SK-N-SH (cell line): ENCODE data around the gene FRMD6. TPM values are rescaled to one million over a fixed set of nuclear protein-coding genes. Genes with fewer than 3 reads are reported as not detected.

Experiments used
- CTCF ChIA-PET: fragments of 300-600, 350-600 bp; formaldehyde crosslinking; extraction: SDS; loops from one replicate; lab custom pipeline; 2021; lab: Yijun Ruan, JAX
- POLR2A ChIA-PET: fragments of 350-600 bp; sonication (Branson Sonifier 250); formaldehyde crosslinking; extraction: SDS; loops from one replicate; lab custom pipeline; 2020; ENCODE audit warnings: antibody characterized with exemption, inconsistent platforms; lab: Yijun Ruan, JAX
- DNase-seq: peaks from one replicate; pipeline ENCODE4 v3.0.0; 2012
- H2AFZ ChIP-seq: fragments of 200-600 bp; sonication (generic); 2 replicates; pipeline ENCODE4 v1.8.1; 2016; ENCODE audit warnings: antibody characterized with exemption, mild to moderate bottlenecking, low read depth
- H3F3A ChIP-seq: fragments of 200-600 bp; sonication (generic); replicated peaks from 2 replicates; pipeline ENCODE3; 2016; ENCODE audit warnings: antibody characterized with exemption, mild to moderate bottlenecking; ENCODE audit not compliant: insufficient read depth
- H3K27ac ChIP-seq, 2 experiments: fragments of 200-500 bp in 1 of 2; fragments of 200-600 bp in 1 of 2; sonication (Bioruptor generic) in 1 of 2; sonication (generic), shearing (Covaris generic) in 1 of 2; 2 replicates each; pipeline versions ENCODE4 v1.5.1 to v1.6.1; 2014 to 2016; ENCODE audit warnings: low read depth in 2 of 2, inconsistent platforms in 1 of 2, low read length in 1 of 2, mild to moderate bottlenecking in 1 of 2, mixed read lengths in 1 of 2
- H3K27me3 ChIP-seq: fragments of 200-600 bp; sonication (generic), shearing (Covaris generic); 2 replicates; pipeline ENCODE4 v1.6.1; 2016; ENCODE audit warnings: mixed run types; ENCODE audit not compliant: insufficient read depth
- H3K36me3 ChIP-seq, 2 experiments: fragments of 200-500 bp in 1 of 2; fragments of 200-600 bp in 1 of 2; sonication (Bioruptor generic) in 1 of 2; sonication (generic) in 1 of 2; replicated peaks in 1 of 2; 2 replicates each; pipeline versions ENCODE3 to v1.5.1; 2014 to 2016; ENCODE audit warnings: low read length in 1 of 2, mild to moderate bottlenecking in 1 of 2; ENCODE audit not compliant: insufficient read depth in 2 of 2, control insufficient read depth in 1 of 2
- H3K4me1 ChIP-seq, 2 experiments: fragments of 200-500 bp in 1 of 2; fragments of 200-600 bp in 1 of 2; sonication (Bioruptor generic) in 1 of 2; sonication (generic), shearing (Covaris generic) in 1 of 2; 2 replicates each; pipeline versions ENCODE4 v1.5.1 to v1.6.1; 2014 to 2016; ENCODE audit warnings: low read depth in 1 of 2, low read length in 1 of 2, mixed run types in 1 of 2; ENCODE audit not compliant: insufficient read depth in 2 of 2, control insufficient read depth in 1 of 2
- H3K4me2 ChIP-seq: fragments of 200-600 bp; sonication (generic), shearing (Covaris generic); 2 replicates; pipeline ENCODE4 v1.6.1; 2017; ENCODE audit warnings: mixed run types
- H3K4me3 ChIP-seq, 2 experiments: fragments of 200-500 bp in 1 of 2; fragments of 200-600 bp in 1 of 2; sonication (Bioruptor generic) in 1 of 2; sonication (generic), shearing (Covaris generic) in 1 of 2; 2 replicates each; pipeline versions ENCODE4 v1.5.1 to v1.8.1; 2014 to 2016; ENCODE audit warnings: low read depth in 2 of 2, inconsistent platforms in 1 of 2, low read length in 1 of 2, mild to moderate bottlenecking in 1 of 2, mixed read lengths in 1 of 2, moderate library complexity in 1 of 2
- H3K79me2 ChIP-seq: fragments of 200-600 bp; sonication (generic); 2 replicates; pipeline ENCODE4 v1.8.1; 2017; ENCODE audit warnings: mild to moderate bottlenecking; ENCODE audit not compliant: insufficient read depth
- H3K9ac ChIP-seq: fragments of 200-600 bp; sonication (generic); 2 replicates; pipeline ENCODE4 v1.6.1; 2017; ENCODE audit warnings: mixed run types
- H3K9me2 ChIP-seq: fragments of 200-600 bp; sonication (generic); 2 replicates; pipeline ENCODE4 v1.6.1; 2017; ENCODE audit warnings: mixed run types
- H3K9me3 ChIP-seq: fragments of 200-600 bp; sonication (generic); 2 replicates; pipeline ENCODE4 v1.6.1; 2017; ENCODE audit warnings: mixed run types, mild to moderate bottlenecking, moderate library complexity
- H4K20me1 ChIP-seq: fragments of 200-600 bp; sonication (generic); 2 replicates; pipeline ENCODE4 v1.6.1; 2017; ENCODE audit warnings: mild to moderate bottlenecking, mixed run types; ENCODE audit not compliant: insufficient read depth
- CHD2 ChIP-seq: fragments of 150-350 bp; IDR thresholded peaks from 2 replicates; pipeline ENCODE4 v1.6.1; 2018; ENCODE audit warnings: low read length; ENCODE audit not compliant: partially characterized antibody
- EP300 ChIP-seq, 2 experiments: IDR thresholded peaks; 2 replicates each; pipeline versions ENCODE4 v1.4.0 to v1.6.1; 2012; ENCODE audit warnings: borderline replicate concordance in 1 of 2, low read depth in 1 of 2, low read length in 1 of 2
- FOSL2 ChIP-seq: IDR thresholded peaks from 2 replicates; pipeline ENCODE4 v1.4.0; 2012; ENCODE audit warnings: low read depth, mild to moderate bottlenecking, moderate library complexity, borderline replicate concordance
- FOXJ3 ChIP-seq: sonication (generic); formaldehyde crosslinking; IDR thresholded peaks from 2 replicates; pipeline ENCODE4 v1.5.1; 2020; ENCODE audit warnings: mild to moderate bottlenecking, missing genetic modification reagents
- FOXM1 ChIP-seq: IDR thresholded peaks from 2 replicates; pipeline ENCODE4 v1.4.0; 2012; ENCODE audit warnings: low read depth, mild to moderate bottlenecking
- GATA2 ChIP-seq: sonication (generic); formaldehyde crosslinking; IDR thresholded peaks from 2 replicates; pipeline ENCODE4 v1.5.0; 2020; ENCODE audit warnings: mild to moderate bottlenecking, missing genetic modification reagents
- IRF3 ChIP-seq: fragments of 150-350 bp; IDR thresholded peaks from 2 replicates; pipeline ENCODE4 v1.6.1; 2016; ENCODE audit warnings: mild to moderate bottlenecking, low read depth, low read length
- NFIC ChIP-seq: IDR thresholded peaks from 2 replicates; pipeline ENCODE4 v1.4.0; 2012; ENCODE audit warnings: borderline replicate concordance
- POLR2AphosphoS5 ChIP-seq: IDR thresholded peaks from 2 replicates; pipeline ENCODE4 v1.6.1; 2012; ENCODE audit warnings: low read depth, low read length
- RXRA ChIP-seq: IDR thresholded peaks from 2 replicates; pipeline ENCODE4 v1.4.0; 2012; ENCODE audit warnings: low read depth, mild to moderate bottlenecking, borderline replicate concordance
- SIN3A ChIP-seq: IDR thresholded peaks from 2 replicates; pipeline ENCODE4 v1.6.1; 2012; ENCODE audit warnings: low read depth, mild to moderate bottlenecking, low read length, moderate library complexity, borderline replicate concordance
- TAF1 ChIP-seq: IDR thresholded peaks from 2 replicates; pipeline ENCODE4 v1.6.1; 2012; ENCODE audit warnings: low read depth, mild to moderate bottlenecking, low read length, moderate library complexity, borderline replicate concordance
- TCF12 ChIP-seq: IDR thresholded peaks from 2 replicates; pipeline ENCODE4 v1.4.0; 2012
- TEAD4 ChIP-seq: IDR thresholded peaks from 2 replicates; pipeline ENCODE4 v1.4.0; 2012; ENCODE audit warnings: mild to moderate bottlenecking, borderline replicate concordance; ENCODE audit not compliant: insufficient read depth
- YY1 ChIP-seq: IDR thresholded peaks from 2 replicates; pipeline ENCODE4 v1.4.0; 2012; ENCODE audit warnings: low read depth, mild to moderate bottlenecking
- ZBTB33 ChIP-seq: IDR thresholded peaks from 2 replicates; pipeline ENCODE4 v1.4.0; 2012; ENCODE audit warnings: low read depth, borderline replicate concordance
- WGBS: methylation state at CpG from one replicate; pipeline ENCODE4 v1.1.6; 2017; ENCODE audit warnings: low lambda C conversion rate; 5-methylcytosine and 5-hydroxymethylcytosine counted together
- polyA plus RNA-seq, 3 experiments: library from polyadenylated mRNA; depleted of rRNA; stranded (reverse); fragments of >200 nt; gene quantifications; 2 replicates each; pipeline ENCODE4 v1.2.3, GENCODE V29; 2012
- TF ChIP-seq, protein P1 (sequence below): fragments of 150-350 bp; IDR thresholded peaks from 2 replicates; pipeline ENCODE4 v1.6.1; 2017; ENCODE audit warnings: antibody characterized with exemption, low read length, low read depth, borderline replicate concordance

Gene FRMD6
- polyA plus RNA-seq, 1 of the 3 experiments (the other 2 are of a cell fraction), result 147 TPM

GRCh38 chr14:51620056-51620455 lies 31.7 kb upstream of the FRMD6 start:
- H3K4me2 ChIP-seq, result no peak overlapping the region
- H3K27me3 ChIP-seq, result no peaks in the 10 kb centered on the region
- POLR2A ChIA-PET, result no interaction called here
- no peak overlapping the region for H3K27ac ChIP-seq
- no peaks in the 10 kb centered on the region for H3K36me3 ChIP-seq
- no peak overlapping the region for H3K9ac ChIP-seq
- peaks cover 11% of the 10 kb centered on the region for H3F3A ChIP-seq
- 94% methylated on average over 2 of the region's 2 CpGs for WGBS
- H3K9me2 ChIP-seq, result no peaks in the 10 kb centered on the region
- no peaks in the 10 kb centered on the region for H3K9me3 ChIP-seq
- TF ChIP-seq CHD2 (no peak), NFIC (no peak), POLR2AphosphoS5 (no peak), TAF1 (no peak), RXRA (no peak), TEAD4 (no peak)
- peaks cover 3% of the 10 kb centered on the region in 2 experiments; a peak in 3 of 4 replicates for H3K4me1 ChIP-seq
- CTCF ChIA-PET, result interaction anchor here (0.7 kb wide), 1 partner anchor 337 kb away, joined by 4 read pairs; no protein-coding TSS in a partner anchor
- H4K20me1 ChIP-seq, result no peaks in the 10 kb centered on the region
- no peak overlapping the region for H2AFZ ChIP-seq
- DNase-seq, result no peak
- no peaks in the 10 kb centered on the region for H3K79me2 ChIP-seq
- no peak overlapping the region for H3K4me3 ChIP-seq

GRCh38 chr14:51621654-51622053 lies 30.1 kb upstream of the FRMD6 start:
- Histone ChIP-seq H3K4me2 (no peak overlapping the region), H3K27ac (no peak overlapping the region), H3K9me3 (no peaks in the 10 kb centered on the region), H3K4me3 (no peak overlapping the region), H4K20me1 (no peaks in the 10 kb centered on the region), H2AFZ (no peak overlapping the region), H3K9me2 (no peaks in the 10 kb centered on the region), H3K27me3 (no peaks in the 10 kb centered on the region), H3K36me3 (no peaks in the 10 kb centered on the region), H3K9ac (no peak overlapping the region), H3F3A (peaks cover 11% of the 10 kb centered on the region), H3K79me2 (no peaks in the 10 kb centered on the region), H3K4me1 (peaks cover 0 to 3% of the 10 kb centered on the region in 2 experiments; a peak in 2 of 4 replicates)
- no peak for DNase-seq
- ChIA-PET POLR2A (no interaction called here), CTCF (interaction anchor here (0.9 to 1.4 kb wide), 3 partner anchors 8 to 18 kb away, joined by 3 to 5 read pairs (median 3); no protein-coding TSS in a partner anchor)
- WGBS, result 50% methylated on average over 2 of the region's 2 CpGs
- no peak for TF ChIP-seq NFIC
- TF ChIP-seq ZBTB33, result no peak
- no peak for TF ChIP-seq EP300 (IDR thresholded peaks at IDR 0.05; ENCODE audit: borderline replicate concordance in 1 of 2, low read depth in 1 of 2, low read length in 1 of 2)
- no peak for TF ChIP-seq TAF1
- no peak for TF ChIP-seq IRF3
- no peak for TF ChIP-seq SIN3A
- TF ChIP-seq FOSL2, result no peak
- TF ChIP-seq TCF12, result no peak
- no peak for TF ChIP-seq FOXJ3 (CRISPR knock-in tag)
- TF ChIP-seq, protein P1, sequence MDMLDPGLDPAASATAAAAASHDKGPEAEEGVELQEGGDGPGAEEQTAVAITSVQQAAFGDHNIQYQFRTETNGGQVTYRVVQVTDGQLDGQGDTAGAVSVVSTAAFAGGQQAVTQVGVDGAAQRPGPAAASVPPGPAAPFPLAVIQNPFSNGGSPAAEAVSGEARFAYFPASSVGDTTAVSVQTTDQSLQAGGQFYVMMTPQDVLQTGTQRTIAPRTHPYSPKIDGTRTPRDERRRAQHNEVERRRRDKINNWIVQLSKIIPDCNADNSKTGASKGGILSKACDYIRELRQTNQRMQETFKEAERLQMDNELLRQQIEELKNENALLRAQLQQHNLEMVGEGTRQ, result no peak
- TF ChIP-seq FOXM1, result no peak
- TF ChIP-seq RXRA, result no peak
- TF ChIP-seq GATA2 (CRISPR knock-in tag), result no peak
- no peak for TF ChIP-seq YY1
